Hepatocyte (in vitro differentiated cells): ENCODE results near the gene EDC3. TPM values are rescaled to one million over a fixed set of nuclear protein-coding genes. Genes with fewer than 3 reads are reported as not detected.

Experiments used
- DNase-seq: peaks from one replicate; pipeline ENCODE4 v3.0.0-alpha.2; 2016; ENCODE audit warnings: low spot score
- H2AFZ ChIP-seq: fragments of 200-600 bp; sonication (generic); 2 replicates; pipeline ENCODE4 v1.6.0; 2016; ENCODE audit warnings: antibody characterized with exemption, mild to moderate bottlenecking
- H3K27ac ChIP-seq: fragments of 200-600 bp; sonication (generic); 2 replicates; pipeline ENCODE4 v1.5.1; 2016; ENCODE audit warnings: mild to moderate bottlenecking
- H3K27me3 ChIP-seq: fragments of 200-600 bp; sonication (generic); 2 replicates; pipeline ENCODE4 v1.6.1; 2016
- H3K36me3 ChIP-seq: fragments of 200-600 bp; sonication (generic); replicated peaks from 2 replicates; pipeline ENCODE4 v1.5.1; 2016; ENCODE audit warnings: low read depth; ENCODE audit not compliant: insufficient read depth
- H3K4me1 ChIP-seq: fragments of 200-600 bp; sonication (generic); 2 replicates; pipeline ENCODE4 v1.5.1; 2016; ENCODE audit warnings: mild to moderate bottlenecking, moderate library complexity; ENCODE audit not compliant: insufficient read depth
- H3K4me2 ChIP-seq: fragments of 200-600 bp; sonication (generic); 2 replicates; pipeline ENCODE4 v1.6.0; 2016
- H3K4me3 ChIP-seq: fragments of 200-600 bp; sonication (generic); 2 replicates; pipeline ENCODE4 v1.5.1; 2016; ENCODE audit warnings: mild to moderate bottlenecking
- H3K79me2 ChIP-seq: fragments of 200-600 bp; sonication (generic); 2 replicates; pipeline ENCODE4 v1.6.0; 2017; ENCODE audit warnings: mild to moderate bottlenecking
- H3K9me2 ChIP-seq: fragments of 200-600 bp; sonication (generic); replicated peaks from 2 replicates; pipeline ENCODE4 v1.6.0; 2017; ENCODE audit warnings: mild to moderate bottlenecking; ENCODE audit not compliant: insufficient read depth
- H3K9me3 ChIP-seq: fragments of 200-600 bp; sonication (generic); 2 replicates; pipeline ENCODE4 v1.5.1; 2016; ENCODE audit warnings: low read depth, mild to moderate bottlenecking
- H4K20me1 ChIP-seq: fragments of 200-600 bp; sonication (generic); 2 replicates; pipeline ENCODE4 v1.6.0; 2016; ENCODE audit warnings: mild to moderate bottlenecking; ENCODE audit not compliant: insufficient read depth, poor library complexity, severe bottlenecking
- CTCF ChIP-seq: fragments of 200-600 bp; sonication (generic); IDR thresholded peaks from 2 replicates; pipeline ENCODE4 v1.5.1; 2016; ENCODE audit warnings: antibody characterized with exemption, mild to moderate bottlenecking; ENCODE audit not compliant: poor library complexity
- EZH2 ChIP-seq: fragments of 200-600 bp; sonication (generic); IDR thresholded peaks from 2 replicates; pipeline ENCODE4 v1.6.1; 2016; ENCODE audit warnings: antibody characterized with exemption, mild to moderate bottlenecking, borderline replicate concordance
- EZH2phosphoT487 ChIP-seq: fragments of 200-600 bp; sonication (generic); IDR thresholded peaks from one replicate; pipeline ENCODE4 v1.6.1; 2018; ENCODE audit warnings: antibody characterized with exemption, mild to moderate bottlenecking, low read depth, moderate library complexity; ENCODE audit not compliant: unreplicated experiment, severe bottlenecking
- WGBS: methylation state at CpG from one replicate; pipeline ENCODE4 v1.1.6; 2016; ENCODE audit warnings: low lambda C conversion rate; ENCODE audit errors: missing lambda C conversion rate; 5-methylcytosine and 5-hydroxymethylcytosine counted together
- polyA plus RNA-seq: library from polyadenylated mRNA; unstranded; fragments of >200 nt; fragmentation: Nextera tagmentation; extraction: Ambion mirVana; gene quantifications from 2 replicates; pipeline ENCODE4 v1.2.1, GENCODE V29; 2016
- total RNA-seq: library from RNA; depleted of rRNA; stranded (reverse); fragments of >200 nt; gene quantifications from 2 replicates; pipeline ENCODE4 v1.2.3, GENCODE V29; 2014

Gene EDC3
- total and polyA plus RNA-seq, 2 experiments from 2014 or later = 11.5 to 31.4 TPM

- Histone ChIP-seq H3K4me2 (no peak overlapping the region), H3K9me3 (no peaks in the 10 kb centered on the region), H3K9me2 (no peaks in the 10 kb centered on the region), H3K4me1 (peaks cover 5% of the 10 kb centered on the region), H2AFZ (no peak overlapping the region), H3K4me3 (no peak overlapping the region), H3K27ac (no peak overlapping the region), H3K36me3 (no peaks in the 10 kb centered on the region), H4K20me1 (no peaks in the 10 kb centered on the region), H3K79me2 (peaks cover 38% of the 10 kb centered on the region), H3K27me3 (no peaks in the 10 kb centered on the region)
- TF ChIP-seq CTCF (no peak), EZH2phosphoT487 (no peak), EZH2 (no peak)
- DNase-seq = no peak
- WGBS = over 99% methylated on average over 4 of the region's 4 CpGs
Observed at GRCh38 chr15:74669627-74670026, 26.2 kb downstream of the EDC3 start.

GRCh38 chr15:74667975-74668374 lies 27.8 kb downstream of the EDC3 start:
- Histone ChIP-seq H3K4me3 (no peak overlapping the region), H3K4me1 (peaks cover 18% of the 10 kb centered on the region), H3K4me2 (no peak overlapping the region), H3K79me2 (peaks cover 38% of the 10 kb centered on the region), H3K36me3 (no peaks in the 10 kb centered on the region), H3K9me2 (no peaks in the 10 kb centered on the region), H3K9me3 (no peaks in the 10 kb centered on the region), H3K27ac (no peak overlapping the region), H4K20me1 (peaks cover under 1% of the 10 kb centered on the region), H3K27me3 (no peaks in the 10 kb centered on the region), H2AFZ (no peak overlapping the region)
- TF ChIP-seq CTCF (no peak), EZH2 (no peak), EZH2phosphoT487 (no peak)
- DNase-seq = no peak
- 96% methylated on average over 1 of the region's 1 CpG for WGBS

GRCh38 chr15:74664670-74665069 lies 31.2 kb downstream of the EDC3 start:
- no peaks in the 10 kb centered on the region for H3K9me2 ChIP-seq
- no peak overlapping the region for H3K4me3 ChIP-seq
- peaks cover 23% of the 10 kb centered on the region for H3K4me1 ChIP-seq
- H3K36me3 ChIP-seq = no peaks in the 10 kb centered on the region
- DNase-seq = no peak
- 79% methylated on average over 2 of the region's 2 CpGs for WGBS
- H3K27ac ChIP-seq = peak overlapping the region; percentile 87
- TF ChIP-seq EZH2phosphoT487 = no peak
- no peak for TF ChIP-seq CTCF
- no peak for TF ChIP-seq EZH2
- no peak overlapping the region for H2AFZ ChIP-seq
- no peaks in the 10 kb centered on the region for H3K27me3 ChIP-seq
- no peaks in the 10 kb centered on the region for H3K9me3 ChIP-seq
- peaks cover 67% of the 10 kb centered on the region for H3K79me2 ChIP-seq
- H4K20me1 ChIP-seq = peaks cover 6% of the 10 kb centered on the region
- H3K4me2 ChIP-seq = peak overlapping the region; percentile 3
